Endodermal cell (in vitro differentiated cells): ENCODE measurements around the gene TMEM202. TPM values are rescaled to one million over a fixed set of nuclear protein-coding genes. Genes with fewer than 3 reads are reported as not detected.

ENCODE experiments used
- DNase-seq: peaks from one replicate; pipeline ENCODE4 v3.0.0-alpha.2; 2017
- H3K27ac ChIP-seq: 2 replicates; pipeline ENCODE4 v1.5.1; 2013; ENCODE audit warnings: mild to moderate bottlenecking, low read depth, low read length, moderate library complexity
- H3K27me3 ChIP-seq: 2 replicates; pipeline ENCODE4 v1.6.1; 2013; ENCODE audit warnings: mild to moderate bottlenecking, low read length, moderate library complexity; ENCODE audit not compliant: insufficient read depth, control insufficient read depth, poor library complexity, severe bottlenecking
- H3K36me3 ChIP-seq: 2 replicates; pipeline ENCODE4 v1.7.0; 2013; ENCODE audit warnings: mild to moderate bottlenecking, low read length, moderate library complexity; ENCODE audit not compliant: control insufficient read depth, insufficient read depth
- H3K4me1 ChIP-seq: one replicate; pipeline ENCODE4 v1.7.0; 2013; ENCODE audit warnings: low read length; ENCODE audit not compliant: control insufficient read depth, insufficient read depth
- H3K4me3 ChIP-seq: 2 replicates; pipeline ENCODE4 v1.5.1; 2013; ENCODE audit warnings: mild to moderate bottlenecking, low read length, moderate library complexity
- H3K9ac ChIP-seq: 2 replicates; pipeline ENCODE4 v1.6.1; 2013; ENCODE audit warnings: mild to moderate bottlenecking, low read length, moderate library complexity; ENCODE audit not compliant: poor library complexity, severe bottlenecking; ENCODE audit errors: extremely low read depth
- H3K9me3 ChIP-seq: 2 replicates; pipeline ENCODE4 v1.6.1; 2013; ENCODE audit warnings: mild to moderate bottlenecking, low read length, moderate library complexity; ENCODE audit not compliant: control insufficient read depth
- H3K27ac Mint-ChIP-seq: 2 replicates; pipeline ENCODE4 v1.8.0; 2020; ENCODE audit warnings: mixed read lengths
- H3K27me3 Mint-ChIP-seq: 2 replicates; pipeline ENCODE4 v1.8.0; 2021; ENCODE audit warnings: mild to moderate bottlenecking, mixed read lengths; ENCODE audit not compliant: insufficient read depth
- H3K36me3 Mint-ChIP-seq: 2 replicates; pipeline ENCODE4 v1.8.0; 2020; ENCODE audit warnings: low read depth, mixed read lengths
- H3K4me1 Mint-ChIP-seq: 2 replicates; pipeline ENCODE4 v1.8.0; 2020; ENCODE audit warnings: mixed read lengths
- H3K4me3 Mint-ChIP-seq: 2 replicates; pipeline ENCODE4 v1.8.0; 2020; ENCODE audit warnings: mild to moderate bottlenecking, moderate library complexity, mixed read lengths
- H3K9me3 Mint-ChIP-seq: 2 replicates; pipeline ENCODE4 v1.8.0; 2020; ENCODE audit warnings: mild to moderate bottlenecking, mixed read lengths
- CTCF ChIP-seq: fragments of 200-600 bp; sonication (generic); conservative IDR thresholded peaks from 2 replicates; pipeline ENCODE4 v1.5.0; 2021; ENCODE audit warnings: antibody characterized with exemption, mild to moderate bottlenecking
- WGBS, 2 experiments: methylation state at CpG; one replicate each; pipeline versions ENCODE4 v1.1.5 to v1.1.7; 2013; ENCODE audit warnings: missing lambda C conversion rate in 2 of 2, mixed read lengths in 1 of 2; ENCODE audit not compliant: insufficient coverage in 1 of 2, insufficient read length in 1 of 2; 5-methylcytosine and 5-hydroxymethylcytosine counted together
- total RNA-seq, 2 donors: library from RNA; stranded (reverse); fragmentation: NEBNext Ultra II Directional in 1 of 2; extraction: Animal tissue kit (Norgen Biotek cat#: 25700) in 1 of 2; gene quantifications; 2 replicates in 1 of 2; 3 replicates in 1 of 2; pipeline ENCODE4 v1.2.1, GENCODE V29; 2021

TMEM202 gene
- total RNA-seq, 2 donors from 2014 or later, result not detected

GRCh38 chr15:72369964-72370363 is 28.1 kb upstream of the TMEM202 start:
- Mint-ChIP-seq H3K4me3 (no peak overlapping the region), H3K4me1 (peaks cover 5% of the 10 kb centered on the region), H3K36me3 (peaks cover 16% of the 10 kb centered on the region), H3K27me3 (no peaks in the 10 kb centered on the region), H3K9me3 (no peaks in the 10 kb centered on the region), H3K27ac (no peak overlapping the region)
- DNase-seq, result no peak
- Histone ChIP-seq H3K36me3 (peaks cover 23% of the 10 kb centered on the region), H3K4me1 (no peaks in the 10 kb centered on the region), H3K27ac (no peak overlapping the region), H3K27me3 (no peaks in the 10 kb centered on the region), H3K4me3 (no peak overlapping the region), H3K9me3 (no peaks in the 10 kb centered on the region), H3K9ac (no peak overlapping the region)
- WGBS, 2 experiments, result 100% methylated on average over 1 of the region's 1 CpG; no CpG with 5 or more reads in 1 of the 2 experiments
- TF ChIP-seq CTCF, result no peak

DNA sequence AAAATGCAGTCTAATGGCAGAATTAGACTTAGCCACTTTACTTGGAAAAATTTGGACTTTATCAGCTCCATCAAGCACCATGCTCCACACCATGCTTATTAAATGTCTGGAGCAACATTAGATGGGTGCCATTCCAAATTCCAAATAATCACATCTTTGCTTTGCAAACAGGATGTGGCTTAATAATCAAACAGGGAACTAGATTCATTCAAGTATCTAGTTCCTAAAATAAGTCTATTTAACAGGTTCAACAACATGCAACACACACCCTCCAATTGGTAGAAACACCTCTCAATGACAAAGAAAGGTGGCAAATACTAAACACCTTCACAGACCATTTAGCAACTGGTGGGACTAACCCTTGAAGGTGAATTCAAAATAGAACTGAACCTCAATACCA is 25.7 kb upstream of the TMEM202 start:
- no peak for TF ChIP-seq CTCF
- Mint-ChIP-seq H3K4me3 (no peak overlapping the region), H3K27me3 (no peaks in the 10 kb centered on the region), H3K36me3 (peaks cover 7% of the 10 kb centered on the region), H3K9me3 (no peaks in the 10 kb centered on the region), H3K4me1 (peaks cover 12% of the 10 kb centered on the region), H3K27ac (no peak overlapping the region)
- no peaks in the 10 kb centered on the region for H3K9me3 ChIP-seq
- no peak for DNase-seq
- no peak overlapping the region for H3K27ac ChIP-seq
- H3K4me1 ChIP-seq, result no peaks in the 10 kb centered on the region
- no peak overlapping the region for H3K9ac ChIP-seq
- H3K36me3 ChIP-seq, result peaks cover 16% of the 10 kb centered on the region
- no peaks in the 10 kb centered on the region for H3K27me3 ChIP-seq
- H3K4me3 ChIP-seq, result no peak overlapping the region

- Mint-ChIP-seq H3K4me3 (peak overlapping the region; percentile 89), H3K36me3 (peaks cover under 1% of the 10 kb centered on the region), H3K27me3 (peaks cover 8% of the 10 kb centered on the region), H3K27ac (peak overlapping the region; percentile 94), H3K9me3 (no peaks in the 10 kb centered on the region), H3K4me1 (peaks cover 12% of the 10 kb centered on the region)
- no peak for TF ChIP-seq CTCF
- Histone ChIP-seq H3K9ac (peak overlapping the region; percentile 87), H3K4me3 (peak overlapping the region; percentile 96), H3K4me1 (no peaks in the 10 kb centered on the region), H3K27me3 (peaks cover 7% of the 10 kb centered on the region), H3K36me3 (no peaks in the 10 kb centered on the region), H3K27ac (no peak overlapping the region), H3K9me3 (no peaks in the 10 kb centered on the region)
- DNase-seq, result no peak
- 0 to 3% methylated on average over 3 to 17 of the region's 17 CpGs for WGBS, 2 experiments
Measured at GRCh38 chr15:72375501-72375845, 22.6 kb upstream of the TMEM202 start.
